Smooth muscle cell (in vitro differentiated cells): ENCODE data around the gene KLK10. TPM values are rescaled to one million over a fixed set of nuclear protein-coding genes. Genes with fewer than 3 reads are reported as not detected.

Experiments used
- DNase-seq: peaks from one replicate; lab custom pipeline; 2025; ENCODE audit not compliant: unreplicated experiment; lab: John Stamatoyannopoulos, UW
- H2AFZ ChIP-seq: fragments of 200-600 bp; sonication (generic); 2 replicates; pipeline ENCODE4 v1.6.0; 2016; ENCODE audit warnings: antibody characterized with exemption, low read depth, mild to moderate bottlenecking
- H3F3A ChIP-seq: fragments of 200-600 bp; sonication (generic); 2 replicates; pipeline ENCODE4 v1.6.0; 2017; ENCODE audit warnings: antibody characterized with exemption, low read depth
- H3K27ac ChIP-seq: fragments of 200-600 bp; sonication (generic); 2 replicates; pipeline ENCODE4 v1.5.1; 2016; ENCODE audit warnings: low read depth, mild to moderate bottlenecking
- H3K27me3 ChIP-seq: fragments of 200-600 bp; sonication (generic); 2 replicates; pipeline ENCODE4 v1.6.1; 2016; ENCODE audit warnings: low read depth, mild to moderate bottlenecking
- H3K36me3 ChIP-seq: fragments of 200-600 bp; sonication (generic); 2 replicates; pipeline ENCODE4 v1.5.1; 2016; ENCODE audit warnings: low read depth
- H3K4me1 ChIP-seq: fragments of 200-600 bp; sonication (generic); 2 replicates; pipeline ENCODE4 v1.5.1; 2016; ENCODE audit warnings: low read depth
- H3K4me2 ChIP-seq: fragments of 200-600 bp; sonication (generic); 2 replicates; pipeline ENCODE4 v1.6.0; 2016; ENCODE audit warnings: mild to moderate bottlenecking
- H3K4me3 ChIP-seq: fragments of 200-600 bp; sonication (generic); 2 replicates; pipeline ENCODE4 v1.5.1; 2016; ENCODE audit warnings: mild to moderate bottlenecking
- H3K79me2 ChIP-seq: fragments of 200-600 bp; sonication (generic); 2 replicates; pipeline ENCODE4 v1.6.0; 2016; ENCODE audit warnings: low read depth, mild to moderate bottlenecking
- H3K9ac ChIP-seq: fragments of 200-600 bp; sonication (generic); 2 replicates; pipeline ENCODE4 v1.6.0; 2016; ENCODE audit warnings: low read depth
- H3K9me3 ChIP-seq: fragments of 200-600 bp; sonication (generic); replicated peaks from 2 replicates; pipeline ENCODE4 v1.5.1; 2016; ENCODE audit warnings: low read depth
- H4K20me1 ChIP-seq: fragments of 200-600 bp; sonication (generic); 2 replicates; pipeline ENCODE4 v1.6.0; 2016; ENCODE audit warnings: low read depth
- CTCF ChIP-seq: fragments of 200-600 bp; sonication (generic); IDR thresholded peaks from 2 replicates; pipeline ENCODE4 v1.5.1; 2017; ENCODE audit warnings: borderline replicate concordance, mild to moderate bottlenecking, antibody characterized with exemption; ENCODE audit not compliant: insufficient read depth, poor library complexity, severe bottlenecking
- WGBS: methylation state at CpG from one replicate; pipeline ENCODE4 v1.1.7; 2016; ENCODE audit warnings: low lambda C conversion rate; 5-methylcytosine and 5-hydroxymethylcytosine counted together
- polyA plus RNA-seq: library from polyadenylated mRNA; unstranded; fragments of >200 nt; fragmentation: Nextera tagmentation; extraction: Ambion mirVana; gene quantifications from 2 replicates; pipeline ENCODE4 v1.2.1, GENCODE V29; 2016
- total RNA-seq: library from RNA; depleted of rRNA; stranded (reverse); fragments of >200 nt; gene quantifications from 2 replicates; pipeline ENCODE4 v1.2.3, GENCODE V29; 2014

Gene KLK10
- total and polyA plus RNA-seq, 2 experiments from 2014 or later: 3.6 to 8.5 TPM

- no peak for DNase-seq
- WGBS: 80% methylated on average over 12 of the region's 12 CpGs
- H3K36me3 ChIP-seq: no peaks in the 10 kb centered on the region
Measured at GRCh38 chr19:51012661-51013190, 6.8 kb downstream of the KLK10 start.

GRCh38 chr19:51010066-51010795 lies 9.3 kb downstream of the KLK10 start:
- Histone ChIP-seq H3K9me3 (no peaks in the 10 kb centered on the region), H3K9ac (no peak overlapping the region), H3K27ac (no peak overlapping the region), H3K36me3 (no peaks in the 10 kb centered on the region), H3K4me2 (no peak overlapping the region), H2AFZ (no peak overlapping the region), H3K27me3 (peaks cover 21% of the 10 kb centered on the region), H3K4me1 (no peaks in the 10 kb centered on the region), H3F3A (no peaks in the 10 kb centered on the region), H3K4me3 (no peak overlapping the region), H4K20me1 (no peaks in the 10 kb centered on the region), H3K79me2 (no peaks in the 10 kb centered on the region)
- no peak for DNase-seq
- 72% methylated on average over 4 of the region's 4 CpGs for WGBS
- no peak for TF ChIP-seq CTCF

More at GRCh38 chr19:51012661-51013190, 6.8 kb downstream of the KLK10 start:
- Histone ChIP-seq H3K79me2 (no peaks in the 10 kb centered on the region), H2AFZ (no peak overlapping the region), H3K9ac (no peak overlapping the region), H3K9me3 (no peaks in the 10 kb centered on the region), H3F3A (no peaks in the 10 kb centered on the region), H3K27ac (no peak overlapping the region), H3K27me3 (peaks cover 39% of the 10 kb centered on the region), H3K4me1 (peaks cover 4% of the 10 kb centered on the region), H4K20me1 (no peaks in the 10 kb centered on the region), H3K4me3 (no peak overlapping the region), H3K4me2 (no peak overlapping the region)
- no peak for TF ChIP-seq CTCF

- TF ChIP-seq CTCF: no peak
- H3K36me3 ChIP-seq: no peaks in the 10 kb centered on the region
- H3K9me3 ChIP-seq: no peaks in the 10 kb centered on the region
- no peaks in the 10 kb centered on the region for H3K4me1 ChIP-seq
- no peak overlapping the region for H3K27ac ChIP-seq
- H3K79me2 ChIP-seq: no peaks in the 10 kb centered on the region
- 83% methylated on average over 19 of the region's 19 CpGs for WGBS
- H3F3A ChIP-seq: no peaks in the 10 kb centered on the region
- H3K4me3 ChIP-seq: no peak overlapping the region
- no peak overlapping the region for H2AFZ ChIP-seq
- H3K9ac ChIP-seq: no peak overlapping the region
- H3K27me3 ChIP-seq: peaks cover 16% of the 10 kb centered on the region
- no peak for DNase-seq
- no peak overlapping the region for H3K4me2 ChIP-seq
- no peaks in the 10 kb centered on the region for H4K20me1 ChIP-seq
Measured at GRCh38 chr19:51009061-51009891, 10.2 kb downstream of the KLK10 start.
